Neuron (in vitro differentiated cells): ENCODE results near the gene ACVRL1.

ENCODE experiments used
- H2AFZ ChIP-seq: one replicate; pipeline ENCODE4 v1.6.1; 2013; ENCODE audit warnings: low read depth, mild to moderate bottlenecking, inconsistent platforms, low read length, moderate library complexity
- H3K27me3 ChIP-seq: one replicate; pipeline ENCODE4 v1.6.1; 2013; ENCODE audit warnings: low read length; ENCODE audit not compliant: insufficient read depth
- H3K36me3 ChIP-seq: one replicate; pipeline ENCODE4 v1.6.1; 2013; ENCODE audit warnings: low read length; ENCODE audit not compliant: insufficient read depth
- H3K4me1 ChIP-seq: one replicate; pipeline ENCODE4 v1.6.1; 2013; ENCODE audit warnings: low read length; ENCODE audit not compliant: insufficient read depth
- H3K4me3 ChIP-seq: 2 replicates; pipeline ENCODE4 v1.5.1; 2013; ENCODE audit warnings: mild to moderate bottlenecking, low read length, moderate library complexity
- H3K9me3 ChIP-seq: one replicate; pipeline ENCODE4 v1.6.1; 2013; ENCODE audit warnings: low read length

ACVRL1 gene

GRCh38 chr12:51951843-51952722 is 44.8 kb downstream of the ACVRL1 start:
- Histone ChIP-seq H3K36me3 (no peaks in the 10 kb centered on the region), H3K4me3 (peak overlapping the region; percentile 78), H3K4me1 (peaks cover 27% of the 10 kb centered on the region), H3K27me3 (peaks cover 22% of the 10 kb centered on the region), H2AFZ (peak overlapping the region; percentile 57), H3K9me3 (no peaks in the 10 kb centered on the region)

GRCh38 chr12:51953089-51953488 is 45.8 kb downstream of the ACVRL1 start:
- Histone ChIP-seq H2AFZ (no peak overlapping the region), H3K27me3 (peaks cover 14% of the 10 kb centered on the region), H3K4me3 (peak overlapping the region; percentile 78)

GRCh38 chr12:51953864-51954263 is 46.6 kb downstream of the ACVRL1 start:
- Histone ChIP-seq H3K4me1 (peaks cover 27% of the 10 kb centered on the region), H3K9me3 (no peaks in the 10 kb centered on the region), H3K4me3 (peak overlapping the region; percentile 78)

More at GRCh38 chr12:51953089-51953488, 45.8 kb downstream of the ACVRL1 start:
- Histone ChIP-seq H3K36me3 (peaks cover 6% of the 10 kb centered on the region), H3K9me3 (no peaks in the 10 kb centered on the region), H3K4me1 (peaks cover 27% of the 10 kb centered on the region)

GRCh38 chr12:51954561-51955361 is 47.5 kb downstream of the ACVRL1 start:
- Histone ChIP-seq H3K27me3 (peaks cover 6% of the 10 kb centered on the region), H3K4me3 (peak overlapping the region; percentile 78), H2AFZ (no peak overlapping the region), H3K9me3 (no peaks in the 10 kb centered on the region), H3K36me3 (peaks cover 15% of the 10 kb centered on the region), H3K4me1 (peaks cover 27% of the 10 kb centered on the region)

More at GRCh38 chr12:51953864-51954263, 46.6 kb downstream of the ACVRL1 start:
- H3K36me3 ChIP-seq: peaks cover 6% of the 10 kb centered on the region
- H3K27me3 ChIP-seq: peaks cover 12% of the 10 kb centered on the region
- no peak overlapping the region for H2AFZ ChIP-seq

GRCh38 chr12:51955702-51956101 is 48.4 kb downstream of the ACVRL1 start:
- Histone ChIP-seq H3K36me3 (peaks cover 24% of the 10 kb centered on the region), H3K4me1 (peaks cover 27% of the 10 kb centered on the region), H2AFZ (no peak overlapping the region), H3K4me3 (no peak overlapping the region), H3K27me3 (no peaks in the 10 kb centered on the region), H3K9me3 (no peaks in the 10 kb centered on the region)

GRCh38 chr12:51958542-51958941 is 51.2 kb downstream of the ACVRL1 start:
- H3K36me3 ChIP-seq: peaks cover 40% of the 10 kb centered on the region
- no peak overlapping the region for H2AFZ ChIP-seq
- no peaks in the 10 kb centered on the region for H3K27me3 ChIP-seq
- H3K9me3 ChIP-seq: no peaks in the 10 kb centered on the region
- no peak overlapping the region for H3K4me3 ChIP-seq
- peaks cover 19% of the 10 kb centered on the region for H3K4me1 ChIP-seq

- peaks cover 40% of the 10 kb centered on the region for H3K36me3 ChIP-seq
- no peak overlapping the region for H2AFZ ChIP-seq
- no peaks in the 10 kb centered on the region for H3K27me3 ChIP-seq
- peaks cover 12% of the 10 kb centered on the region for H3K4me1 ChIP-seq
- H3K9me3 ChIP-seq: peaks cover 3% of the 10 kb centered on the region
- H3K4me3 ChIP-seq: no peak overlapping the region
Measured at GRCh38 chr12:51959211-51959610, 51.9 kb downstream of the ACVRL1 start.

- Histone ChIP-seq H3K27me3 (no peaks in the 10 kb centered on the region), H3K36me3 (peaks cover 40% of the 10 kb centered on the region)
Measured at GRCh38 chr12:51959921-51960320, 52.6 kb downstream of the ACVRL1 start.

GRCh38 chr12:51960488-51960887 is 53.2 kb downstream of the ACVRL1 start:
- peaks cover 40% of the 10 kb centered on the region for H3K36me3 ChIP-seq
- no peak overlapping the region for H2AFZ ChIP-seq
- no peak overlapping the region for H3K4me3 ChIP-seq
- H3K9me3 ChIP-seq: peaks cover 3% of the 10 kb centered on the region
- no peaks in the 10 kb centered on the region for H3K27me3 ChIP-seq
- H3K4me1 ChIP-seq: no peaks in the 10 kb centered on the region

More at GRCh38 chr12:51959921-51960320, 52.6 kb downstream of the ACVRL1 start:
- Histone ChIP-seq H3K4me1 (peaks cover 5% of the 10 kb centered on the region), H3K9me3 (peaks cover 3% of the 10 kb centered on the region), H2AFZ (no peak overlapping the region), H3K4me3 (no peak overlapping the region)

GRCh38 chr12:51960890-51961289 is 53.6 kb downstream of the ACVRL1 start:
- H2AFZ ChIP-seq: no peak overlapping the region
- H3K36me3 ChIP-seq: peaks cover 41% of the 10 kb centered on the region

GRCh38 chr12:51961834-51962233 is 54.5 kb downstream of the ACVRL1 start:
- H2AFZ ChIP-seq: no peak overlapping the region
- peaks cover 49% of the 10 kb centered on the region for H3K36me3 ChIP-seq
- no peaks in the 10 kb centered on the region for H3K4me1 ChIP-seq
- no peaks in the 10 kb centered on the region for H3K27me3 ChIP-seq
- peaks cover 3% of the 10 kb centered on the region for H3K9me3 ChIP-seq
- no peak overlapping the region for H3K4me3 ChIP-seq

More at GRCh38 chr12:51960890-51961289, 53.6 kb downstream of the ACVRL1 start:
- no peaks in the 10 kb centered on the region for H3K4me1 ChIP-seq
- no peak overlapping the region for H3K4me3 ChIP-seq
- no peaks in the 10 kb centered on the region for H3K27me3 ChIP-seq
- peaks cover 3% of the 10 kb centered on the region for H3K9me3 ChIP-seq

GRCh38 chr12:51962737-51963136 is 55.4 kb downstream of the ACVRL1 start:
- peaks cover 3% of the 10 kb centered on the region for H3K9me3 ChIP-seq
- peaks cover 43% of the 10 kb centered on the region for H3K36me3 ChIP-seq
- no peak overlapping the region for H3K4me3 ChIP-seq
- H3K4me1 ChIP-seq: no peaks in the 10 kb centered on the region
- H2AFZ ChIP-seq: no peak overlapping the region
- no peaks in the 10 kb centered on the region for H3K27me3 ChIP-seq

- peaks cover 45% of the 10 kb centered on the region for H3K36me3 ChIP-seq
Measured at GRCh38 chr12:51963477-51963876, 56.2 kb downstream of the ACVRL1 start.

More at GRCh38 chr12:51963477-51963876, 56.2 kb downstream of the ACVRL1 start:
- Histone ChIP-seq H3K4me1 (no peaks in the 10 kb centered on the region), H3K27me3 (no peaks in the 10 kb centered on the region), H3K9me3 (peaks cover 3% of the 10 kb centered on the region), H2AFZ (no peak overlapping the region), H3K4me3 (no peak overlapping the region)
